ENCODE measurements around the gene ARIH1.

The ARIH1 gene

GRCh38 chr15:72540606-72541237, 66.6 kb downstream of the ARIH1 start:
- DNase-seq: no peak

GRCh38 chr15:72541674-72542073, 67.5 kb downstream of the ARIH1 start:
- DNase-seq: no peak

GRCh38 chr15:72545156-72545555, 71.0 kb downstream of the ARIH1 start:
- DNase-seq: no peak

- DNase-seq: no peak
Measured at GRCh38 chr15:72554471-72555425, 80.6 kb downstream of the ARIH1 start.

GRCh38 chr15:72559781-72560180, 85.7 kb downstream of the ARIH1 start:
- DNase-seq: no peak

GRCh38 chr15:72560458-72560857, 86.3 kb downstream of the ARIH1 start:
- no peak for DNase-seq

GRCh38 chr15:72562386-72562785, 88.3 kb downstream of the ARIH1 start:
- DNase-seq: no peak

GRCh38 chr15:72562878-72563277, 88.7 kb downstream of the ARIH1 start:
- DNase-seq: no peak

GRCh38 chr15:72564091-72564490, 90.0 kb downstream of the ARIH1 start:
- DNase-seq: no peak

- no peak for DNase-seq
Measured at GRCh38 chr15:72566973-72567372, 92.8 kb downstream of the ARIH1 start.

GRCh38 chr15:72570059-72570458, 95.9 kb downstream of the ARIH1 start:
- no peak for DNase-seq

GRCh38 chr15:72579814-72580213, 105.7 kb downstream of the ARIH1 start:
- DNase-seq: no peak

GRCh38 chr15:72584006-72584405, 109.9 kb downstream of the ARIH1 start:
- no peak for DNase-seq

- DNase-seq: no peak
Measured at GRCh38 chr15:72585025-72585424, 110.9 kb downstream of the ARIH1 start.

GRCh38 chr15:72585476-72586058, 111.4 kb downstream of the ARIH1 start:
- DNase-seq: no peak

- no peak for DNase-seq
Measured at GRCh38 chr15:72588096-72588495, 114.0 kb downstream of the ARIH1 start.

- no peak for DNase-seq
Measured at GRCh38 chr15:72590427-72590826, 116.3 kb downstream of the ARIH1 start.

GRCh38 chr15:72591361-72591760, 117.2 kb downstream of the ARIH1 start:
- DNase-seq: no peak

GRCh38 chr15:72592097-72592496, 118.0 kb downstream of the ARIH1 start:
- no peak for DNase-seq

GRCh38 chr15:72592676-72593075, 118.5 kb downstream of the ARIH1 start:
- DNase-seq: no peak

GRCh38 chr15:72593838-72594237, 119.7 kb downstream of the ARIH1 start:
- no peak for DNase-seq

GRCh38 chr15:72599855-72600464, 125.8 kb downstream of the ARIH1 start:
- DNase-seq: peak; percentile 34

- no peak for DNase-seq
Measured at GRCh38 chr15:72604794-72605193, 130.7 kb downstream of the ARIH1 start.
